ENCODE measurements around the gene IL25.

- TF ChIP-seq USF2 (IDR thresholded peaks at IDR 0.05; ENCODE audit: borderline replicate concordance, low read depth, low read length): no peak
- no peak for TF ChIP-seq HDAC6 (IDR thresholded peaks at IDR 0.05; ENCODE audit: unreplicated experiment)
- no peak for TF ChIP-seq POLR2AphosphoS5 (IDR thresholded peaks at IDR 0.05; ENCODE audit: low read length)
- TF ChIP-seq PBX3 (IDR thresholded peaks at IDR 0.05; ENCODE audit: insufficient replicate concordance, low read depth, low read length): no peak
- TF ChIP-seq ELK1 (IDR thresholded peaks at IDR 0.05; ENCODE audit: low read depth, low read length): no peak
- no peak for TF ChIP-seq CTCF (IDR thresholded peaks at IDR 0.05 in 2 of 3, conservative IDR thresholded peaks at IDR 0.05 in 1 of 3; ENCODE audit: control insufficient read depth in 2 of 3, extremely low read depth in 1 of 3, insufficient read depth in 1 of 3, low read depth in 3 of 3, low read length in 3 of 3)
- TF ChIP-seq ZBTB40 (IDR thresholded peaks at IDR 0.05; ENCODE audit: borderline replicate concordance): no peak
- TF ChIP-seq MXI1 (IDR thresholded peaks at IDR 0.05; ENCODE audit: low read depth, low read length): no peak
- TF ChIP-seq RAD21 (IDR thresholded peaks at IDR 0.05; ENCODE audit: insufficient read depth, low read depth, low read length): no peak
Measured at GRCh38 chr14:23409475-23409874, 36.9 kb downstream of the IL25 start.

Measured in GM12878 (cell line).